ENCODE measurements around the gene CH25H. TPM values are rescaled to one million over a fixed set of nuclear protein-coding genes. Genes with fewer than 3 reads are reported as not detected.

CH25H gene
- total and polyA plus RNA-seq, 7 donors, result 0.60 to 6.7 (median 2.1) TPM; not detected in 2

DNA sequence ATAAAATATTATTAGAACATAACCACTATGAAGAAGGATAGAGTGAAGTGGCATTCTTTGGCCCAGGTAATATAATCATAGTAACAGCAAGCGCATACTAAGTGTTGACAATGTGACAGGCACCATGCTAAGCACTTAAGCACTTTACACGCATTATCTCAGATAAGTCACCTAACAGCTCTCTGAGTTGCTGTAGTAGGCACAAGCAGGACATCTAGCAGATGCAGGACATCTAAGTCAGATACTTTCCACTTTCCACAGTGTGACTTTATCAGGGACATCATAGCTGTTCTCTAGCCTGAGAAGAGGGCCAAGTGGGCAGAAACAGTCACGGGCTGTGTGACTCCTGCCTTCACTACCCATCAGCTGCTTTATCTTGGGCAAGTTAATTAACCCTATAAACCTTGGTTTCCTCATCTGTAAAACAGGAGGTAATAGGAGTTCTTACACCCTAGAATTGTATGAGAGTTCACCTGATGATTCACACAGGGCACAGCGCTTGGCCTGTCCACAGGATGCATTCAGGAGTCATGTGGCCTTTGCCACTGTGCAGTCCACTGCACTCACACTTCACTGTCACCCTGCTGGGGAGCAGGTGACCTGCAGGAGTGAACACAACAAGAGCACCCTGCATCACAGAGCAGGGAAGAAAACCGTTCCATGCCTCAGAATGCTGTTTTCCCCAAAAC is 32.0 kb upstream of the CH25H start:
- peaks cover 0 to 30% (median 4%) of the 10 kb centered on the region in 4 donors for H3K36me3 ChIP-seq
- H3K4me1 ChIP-seq, result no peaks in the 10 kb centered on the region
- intact Hi-C loops (cut with DNase I), result no loop called here
- no peaks in the 10 kb centered on the region for H3K9me3 ChIP-seq
- H3K27me3 ChIP-seq, result no peaks in the 10 kb centered on the region
- WGBS, 2 donors, result 83 to 92% methylated on average over 5 of the region's 5 CpGs
- no peak overlapping the region for H3K27ac ChIP-seq
- no peak for DNase-seq
- TF ChIP-seq POLR2A (IDR thresholded peaks at IDR 0.05) (no peak), EP300 (IDR thresholded peaks at IDR 0.05) (no peak), POLR2AphosphoS5 (IDR thresholded peaks at IDR 0.05) (no peak)
- TF ChIP-seq, protein P1, sequence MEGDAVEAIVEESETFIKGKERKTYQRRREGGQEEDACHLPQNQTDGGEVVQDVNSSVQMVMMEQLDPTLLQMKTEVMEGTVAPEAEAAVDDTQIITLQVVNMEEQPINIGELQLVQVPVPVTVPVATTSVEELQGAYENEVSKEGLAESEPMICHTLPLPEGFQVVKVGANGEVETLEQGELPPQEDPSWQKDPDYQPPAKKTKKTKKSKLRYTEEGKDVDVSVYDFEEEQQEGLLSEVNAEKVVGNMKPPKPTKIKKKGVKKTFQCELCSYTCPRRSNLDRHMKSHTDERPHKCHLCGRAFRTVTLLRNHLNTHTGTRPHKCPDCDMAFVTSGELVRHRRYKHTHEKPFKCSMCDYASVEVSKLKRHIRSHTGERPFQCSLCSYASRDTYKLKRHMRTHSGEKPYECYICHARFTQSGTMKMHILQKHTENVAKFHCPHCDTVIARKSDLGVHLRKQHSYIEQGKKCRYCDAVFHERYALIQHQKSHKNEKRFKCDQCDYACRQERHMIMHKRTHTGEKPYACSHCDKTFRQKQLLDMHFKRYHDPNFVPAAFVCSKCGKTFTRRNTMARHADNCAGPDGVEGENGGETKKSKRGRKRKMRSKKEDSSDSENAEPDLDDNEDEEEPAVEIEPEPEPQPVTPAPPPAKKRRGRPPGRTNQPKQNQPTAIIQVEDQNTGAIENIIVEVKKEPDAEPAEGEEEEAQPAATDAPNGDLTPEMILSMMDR (IDR thresholded peaks at IDR 0.05), result no peak
- no peak overlapping the region for H3K4me3 ChIP-seq

DNA sequence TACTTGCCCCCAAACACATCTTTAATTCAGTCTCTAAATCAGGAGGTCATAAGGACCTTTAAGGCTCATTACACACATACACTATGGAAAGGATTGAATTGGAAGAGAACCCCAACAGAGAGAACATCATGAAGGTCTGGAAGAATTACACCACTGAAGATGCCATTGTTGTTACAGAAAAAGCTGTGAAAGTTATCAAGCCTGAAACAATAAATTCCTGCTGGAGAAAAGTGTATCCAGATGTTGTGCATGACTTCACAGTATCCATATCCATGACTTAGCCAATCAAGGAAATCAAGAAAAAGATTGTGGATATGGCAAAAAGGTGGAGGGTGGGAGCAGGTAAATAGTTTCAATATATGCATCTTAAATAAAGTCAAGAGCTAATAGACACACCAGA is 30.7 kb upstream of the CH25H start:
- Histone ChIP-seq H3K36me3 (peaks cover 0 to 23% (median 1%) of the 10 kb centered on the region in 4 donors), H3K4me1 (no peaks in the 10 kb centered on the region), H3K4me3 (no peak overlapping the region), H3K27me3 (no peaks in the 10 kb centered on the region), H3K27ac (no peak overlapping the region), H3K9me3 (no peaks in the 10 kb centered on the region)
- no peak for DNase-seq
- TF ChIP-seq POLR2AphosphoS5 (IDR thresholded peaks at IDR 0.05) (no peak), EP300 (IDR thresholded peaks at IDR 0.05) (no peak)
- intact Hi-C loops (cut with DNase I), result no loop called here

DNA sequence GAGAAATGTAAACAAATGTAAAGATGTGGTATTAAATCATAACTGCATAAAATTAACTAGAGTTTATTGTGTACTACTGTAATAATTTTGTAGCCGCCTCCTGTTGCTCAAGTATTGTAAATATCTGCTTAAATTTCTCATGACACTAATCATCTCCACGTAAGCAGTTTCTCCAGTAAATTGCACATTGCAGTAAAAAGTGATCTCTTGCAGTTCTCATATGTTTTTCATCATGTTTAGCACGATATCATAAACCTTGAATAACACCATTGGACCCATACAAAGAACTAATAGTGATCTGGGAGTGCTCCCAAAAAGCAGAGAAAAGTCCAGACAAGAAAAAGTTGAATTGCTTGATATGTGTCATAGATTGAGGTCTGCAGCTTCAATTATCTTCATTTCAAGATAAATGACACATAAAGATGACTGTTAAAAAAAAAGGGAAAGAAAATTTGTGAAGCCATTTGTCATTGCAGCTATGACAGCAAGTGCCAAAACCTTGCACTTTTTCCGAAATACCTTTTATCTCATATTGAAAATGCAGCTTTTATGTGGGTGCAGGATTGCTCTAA is 29.2 kb upstream of the CH25H start:
- Histone ChIP-seq H3K4me3 (no peak overlapping the region), H3K4me1 (no peaks in the 10 kb centered on the region), H3K9me3 (no peaks in the 10 kb centered on the region), H3K27me3 (no peaks in the 10 kb centered on the region), H3K36me3 (peaks cover 0 to 27% (median 0%) of the 10 kb centered on the region in 4 donors), H3K27ac (no peak overlapping the region)
- TF ChIP-seq, protein P1 (IDR thresholded peaks at IDR 0.05), result no peak
- TF ChIP-seq POLR2A (IDR thresholded peaks at IDR 0.05) (no peak), EP300 (IDR thresholded peaks at IDR 0.05) (no peak), POLR2AphosphoS5 (IDR thresholded peaks at IDR 0.05) (no peak)
- 85 to 86% methylated on average over 4 of the region's 4 CpGs for WGBS, 2 donors
- intact Hi-C loops (cut with DNase I), result no loop called here
- DNase-seq, result no peak

DNA sequence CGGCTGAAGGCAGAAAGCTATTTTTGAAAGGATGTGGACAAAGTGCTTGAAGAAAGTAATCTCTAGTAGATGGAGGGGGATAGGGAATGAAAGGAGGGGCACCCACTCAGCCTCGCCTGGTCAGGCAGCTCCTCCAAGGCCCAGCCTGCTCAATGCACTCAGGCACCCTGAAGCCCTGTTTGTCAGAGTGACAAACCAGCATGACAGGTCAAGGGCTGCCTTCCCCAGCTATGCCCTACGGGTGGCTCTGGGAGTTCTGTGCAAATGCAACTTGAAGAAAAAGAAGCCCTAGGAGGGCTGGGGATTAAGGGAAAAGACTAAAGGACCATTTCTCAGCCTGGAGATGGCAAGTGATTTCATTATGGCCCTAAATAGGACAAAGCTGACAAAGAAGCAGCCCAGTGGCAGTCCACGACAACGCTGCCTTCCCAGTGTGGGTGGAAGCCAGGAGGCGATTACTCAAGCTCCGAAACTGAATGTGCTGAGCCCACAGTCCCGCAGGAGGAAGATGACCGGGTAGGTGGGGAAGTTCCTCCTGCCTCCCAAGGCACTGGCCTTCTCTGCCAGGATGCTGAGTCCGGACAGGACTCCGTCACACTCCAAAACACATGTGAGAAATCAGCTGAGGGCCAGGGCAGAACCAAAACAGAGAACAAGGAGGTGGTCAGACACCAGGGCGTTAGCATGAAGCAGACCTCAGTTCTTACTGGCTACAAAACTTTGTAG is 28.1 kb upstream of the CH25H start:
- peak; percentile 79 for DNase-seq
- no peaks in the 10 kb centered on the region for H3K4me1 ChIP-seq
- no peak overlapping the region for H3K4me3 ChIP-seq
- no peaks in the 10 kb centered on the region for H3K27me3 ChIP-seq
- H3K36me3 ChIP-seq, result peaks cover 0 to 25% (median 0%) of the 10 kb centered on the region in 4 donors
- intact Hi-C loops (cut with DNase I), result no loop called here
- TF ChIP-seq, protein P1 (IDR thresholded peaks at IDR 0.05), result no peak
- TF ChIP-seq POLR2AphosphoS5 (IDR thresholded peaks at IDR 0.05), result peak in 1 of 4 donors; percentile 42
- WGBS, 2 donors, result 86 to 94% methylated on average over 12 of the region's 12 CpGs
- peak overlapping the region in 1 of 4 donors; percentile 41 for H3K27ac ChIP-seq
- no peaks in the 10 kb centered on the region for H3K9me3 ChIP-seq

DNA sequence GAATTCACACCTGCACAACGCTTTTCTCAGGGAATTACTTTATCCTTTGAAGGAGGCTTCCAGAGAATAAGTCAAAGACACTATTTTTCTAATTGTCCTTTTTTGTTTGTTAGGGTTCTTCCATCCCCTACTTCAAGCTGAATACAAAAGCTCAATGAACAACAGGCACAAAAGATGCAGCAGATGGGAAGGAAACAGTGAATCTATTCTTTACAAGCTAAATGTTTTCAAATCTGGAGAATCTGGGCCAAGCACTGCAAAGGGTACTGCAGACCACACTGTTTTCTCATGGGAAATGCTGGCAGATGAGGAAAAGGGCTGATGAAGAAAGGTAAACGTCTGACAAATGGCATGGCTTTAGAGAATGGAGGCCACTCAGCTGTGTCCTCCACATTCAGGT is 25.9 kb upstream of the CH25H start:
- DNase-seq, result no peak
- peaks cover 0 to 11% (median 0%) of the 10 kb centered on the region in 4 donors for H3K36me3 ChIP-seq
- H3K4me1 ChIP-seq, result no peaks in the 10 kb centered on the region
- H3K9me3 ChIP-seq, result no peaks in the 10 kb centered on the region
- intact Hi-C loops (cut with DNase I), result no loop called here
- WGBS, 2 donors, result 85 to 91% methylated on average over 2 of the region's 2 CpGs
- H3K27ac ChIP-seq, result no peak overlapping the region
- H3K27me3 ChIP-seq, result no peaks in the 10 kb centered on the region
- no peak overlapping the region for H3K4me3 ChIP-seq
- TF ChIP-seq EP300 (IDR thresholded peaks at IDR 0.05) (no peak), POLR2AphosphoS5 (IDR thresholded peaks at IDR 0.05) (no peak), POLR2A (IDR thresholded peaks at IDR 0.05) (no peak)
- TF ChIP-seq, protein P1 (IDR thresholded peaks at IDR 0.05), result no peak
